ENCODE results near the gene RYR3.
A peak's percentile ranks its signal among the peaks of the same experiment; 100 is the strongest.

The RYR3 gene

DNA sequence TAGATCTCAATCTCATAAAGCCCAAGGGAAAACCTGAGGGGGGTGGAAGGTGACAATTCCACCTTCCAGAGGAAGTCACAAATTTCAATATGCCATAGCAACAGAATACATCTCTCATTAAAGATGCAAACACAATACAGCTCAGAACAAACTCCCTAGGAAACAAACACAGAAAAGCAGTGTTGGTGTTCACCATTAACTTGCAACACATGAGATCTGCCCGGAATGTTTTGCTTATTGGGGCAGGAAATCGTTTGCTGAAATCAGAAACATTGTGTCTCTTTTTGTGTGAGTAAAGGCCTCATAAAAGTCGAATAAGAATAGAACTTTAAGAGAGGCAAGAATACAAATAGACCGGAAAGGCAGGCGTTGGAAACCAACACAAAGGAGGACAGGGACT lies 5.8 kb upstream of the RYR3 start:
- POLR2A ChIA-PET: no interaction called here
- H3K27ac ChIP-seq (ENCODE audit: insufficient read depth in 1 of 2, low read depth in 1 of 2, low read length in 2 of 2, poor library complexity in 1 of 2, severe bottlenecking in 2 of 2): no peak overlapping the region
- H3K36me3 ChIP-seq (ENCODE audit: control insufficient read depth in 4 of 4, insufficient read depth in 4 of 4, low read length in 3 of 4): no peaks in the 10 kb centered on the region
- no peak for DNase-seq
- no peaks in the 10 kb centered on the region for H3K9me3 ChIP-seq (ENCODE audit: control extremely low read depth in 1 of 5, control insufficient read depth in 4 of 5, insufficient read depth in 2 of 5, low read depth in 1 of 5, low read length in 4 of 5)
- H3K4me1 ChIP-seq (ENCODE audit: control extremely low read depth in 1 of 4, control insufficient read depth in 4 of 4, insufficient read depth in 4 of 4, low read length in 3 of 4): peaks cover 0 to 1% (median under 1%) of the 10 kb centered on the region in 4 experiments
- no peak overlapping the region for H3K4me3 ChIP-seq (ENCODE audit: control insufficient read depth in 1 of 7, extremely low read depth in 1 of 7, insufficient read depth in 4 of 7, low read depth in 2 of 7, low read length in 6 of 7)
- CTCF ChIA-PET: interaction anchor here (1.2 to 1.5 kb wide), 2 partner anchors 11 to 12 kb away, joined by 3 to 4 read pairs; no protein-coding TSS in a partner anchor
- peaks cover 0 to 18% (median 4%) of the 10 kb centered on the region in 5 experiments for H3K27me3 ChIP-seq (replicated peaks in 2 of 5; ENCODE audit: control insufficient read depth in 4 of 5, insufficient read depth in 5 of 5, low read length in 4 of 5)
- 92% methylated on average over 5 of the region's 5 CpGs for WGBS (ENCODE audit: insufficient coverage)

DNA sequence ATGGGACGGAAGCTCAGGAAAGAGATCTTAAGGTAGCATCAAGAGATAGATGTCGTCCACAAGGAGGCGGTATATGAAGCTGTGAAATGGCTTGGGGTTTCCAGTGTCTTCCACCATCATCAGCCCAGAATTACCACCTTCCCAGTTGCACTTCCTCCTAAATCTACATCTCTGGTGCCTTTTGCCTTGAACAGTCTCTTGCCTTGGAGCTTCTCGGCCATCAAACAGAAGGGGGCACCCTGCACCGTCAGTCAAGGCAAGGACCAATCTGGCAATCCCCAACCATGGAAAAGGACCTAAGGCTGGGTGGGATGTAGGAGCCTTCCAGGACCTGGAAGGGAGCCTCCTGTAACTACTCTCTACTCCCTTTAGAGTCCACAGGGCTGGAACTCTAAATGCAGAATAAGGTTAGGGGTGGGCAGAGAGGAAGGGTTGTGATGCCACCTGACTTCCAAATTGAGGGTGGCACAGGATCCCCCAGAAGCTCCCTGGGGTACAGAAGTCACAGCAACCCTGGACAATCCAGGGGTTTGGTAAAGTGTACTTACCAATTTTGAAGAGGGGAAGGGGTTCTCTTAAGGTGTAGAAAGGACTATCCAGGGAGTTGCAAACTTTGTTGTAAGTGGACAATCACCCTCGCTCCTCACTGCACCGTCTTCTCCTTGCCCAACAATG lies 1.0 kb upstream of the RYR3 start:
- POLR2A ChIA-PET: interaction anchor here (0.6 kb wide), 1 partner anchor 10 kb away, joined by 3 read pairs; no protein-coding TSS in a partner anchor
- H3K27me3 ChIP-seq (replicated peaks in 2 of 5; ENCODE audit: control insufficient read depth in 4 of 5, insufficient read depth in 5 of 5, low read length in 4 of 5): peaks cover 5 to 45% (median 25%) of the 10 kb centered on the region in 5 experiments
- WGBS (ENCODE audit: insufficient coverage): 12% methylated on average over 6 of the region's 7 CpGs
- H3K9me3 ChIP-seq (ENCODE audit: control extremely low read depth in 1 of 5, control insufficient read depth in 4 of 5, insufficient read depth in 2 of 5, low read depth in 1 of 5, low read length in 4 of 5): no peaks in the 10 kb centered on the region
- DNase-seq: peak; percentile 66 to 75 (median 73)
- peak overlapping the region in 4 of 7 experiments; percentile 8 to 72 (median 60) for H3K4me3 ChIP-seq (ENCODE audit: control insufficient read depth in 1 of 7, extremely low read depth in 1 of 7, insufficient read depth in 4 of 7, low read depth in 2 of 7, low read length in 6 of 7)
- H3K36me3 ChIP-seq (ENCODE audit: control insufficient read depth in 4 of 4, insufficient read depth in 4 of 4, low read length in 3 of 4): no peaks in the 10 kb centered on the region
- no peak overlapping the region for H3K27ac ChIP-seq (ENCODE audit: insufficient read depth in 1 of 2, low read depth in 1 of 2, low read length in 2 of 2, poor library complexity in 1 of 2, severe bottlenecking in 2 of 2)
- peaks cover 0 to 20% (median 12%) of the 10 kb centered on the region in 4 experiments for H3K4me1 ChIP-seq (ENCODE audit: control extremely low read depth in 1 of 4, control insufficient read depth in 4 of 4, insufficient read depth in 4 of 4, low read length in 3 of 4)
- CTCF ChIA-PET: interaction anchor here (0.7 to 3.6 kb wide), 23 partner anchors 17 to 393 kb away, joined by 3 to 31 read pairs (median 4); no protein-coding TSS in a partner anchor

DNA sequence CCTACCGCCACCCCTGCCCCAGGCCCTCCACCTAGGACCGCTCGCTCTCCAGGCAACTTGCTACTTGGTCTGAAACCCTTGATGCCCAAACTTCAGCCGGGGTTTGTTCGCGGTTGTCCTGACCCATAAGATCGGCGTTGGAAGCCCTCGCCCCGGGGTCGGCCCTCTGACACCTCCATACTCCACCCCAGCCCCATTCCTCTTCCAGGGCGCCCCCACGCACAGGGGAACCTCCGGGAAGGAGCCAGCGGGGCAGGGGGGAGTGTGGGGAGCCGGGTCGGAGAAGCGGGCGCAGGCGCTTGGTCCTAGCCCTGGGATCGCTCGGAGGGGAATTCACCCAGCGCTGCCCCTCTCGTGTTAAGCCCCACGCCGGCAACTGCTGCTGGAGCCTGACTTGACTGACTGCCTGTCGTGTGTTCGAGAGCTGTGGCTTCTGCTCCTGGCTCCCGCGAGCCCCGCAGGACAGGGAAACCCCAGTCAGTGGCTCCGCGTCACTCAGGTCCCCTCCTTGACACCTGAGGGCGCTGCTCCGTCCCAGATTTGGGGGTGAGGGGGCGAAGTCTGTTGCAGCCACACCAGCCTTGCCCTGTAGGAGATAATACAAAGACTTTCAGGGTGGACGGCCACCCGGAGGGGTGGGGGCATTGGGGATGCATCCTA lies 675 bp downstream of the RYR3 start:
- POLR2A ChIA-PET: no interaction called here
- CTCF ChIA-PET: interaction anchor here (2.1 to 3.6 kb wide), 2 partner anchors 362 to 389 kb away, joined by 11 to 31 read pairs; no protein-coding TSS in a partner anchor
- 0% methylated on average over 19 of the region's 38 CpGs for WGBS (ENCODE audit: insufficient coverage)

DNA sequence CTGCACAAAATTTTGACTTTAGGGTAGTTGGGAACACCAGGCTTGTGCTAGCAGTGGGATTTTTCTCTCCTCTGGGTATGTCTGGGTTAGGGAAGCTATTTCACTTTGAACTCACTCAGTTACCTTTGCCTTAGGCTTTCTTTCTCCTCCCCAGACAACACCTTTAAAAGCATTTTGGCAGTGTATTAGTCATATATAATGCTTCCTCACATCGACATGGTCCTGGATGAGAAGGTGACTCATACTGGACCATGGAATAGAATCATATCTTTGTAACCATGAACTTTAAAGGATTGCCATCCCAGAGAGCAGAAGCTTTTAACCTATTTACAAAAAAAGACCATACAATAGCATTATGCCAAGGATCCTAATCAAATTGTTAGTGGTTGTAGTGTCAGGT lies 2.7 kb downstream of the RYR3 start:
- DNase-seq: no peak
- POLR2A ChIA-PET: no interaction called here
- Histone ChIP-seq H3K36me3 (ENCODE audit: control insufficient read depth in 4 of 4, insufficient read depth in 4 of 4, low read length in 3 of 4) (no peaks in the 10 kb centered on the region), H3K27ac (ENCODE audit: insufficient read depth in 1 of 2, low read depth in 1 of 2, low read length in 2 of 2, poor library complexity in 1 of 2, severe bottlenecking in 2 of 2) (no peak overlapping the region), H3K9me3 (ENCODE audit: control extremely low read depth in 1 of 5, control insufficient read depth in 4 of 5, insufficient read depth in 2 of 5, low read depth in 1 of 5, low read length in 4 of 5) (no peaks in the 10 kb centered on the region), H3K4me1 (ENCODE audit: control extremely low read depth in 1 of 4, control insufficient read depth in 4 of 4, insufficient read depth in 4 of 4, low read length in 3 of 4) (peaks cover 0 to 20% (median 12%) of the 10 kb centered on the region in 4 experiments), H3K4me3 (ENCODE audit: control insufficient read depth in 1 of 7, extremely low read depth in 1 of 7, insufficient read depth in 4 of 7, low read depth in 2 of 7, low read length in 6 of 7) (no peak overlapping the region), H3K27me3 (replicated peaks in 2 of 5; ENCODE audit: control insufficient read depth in 4 of 5, insufficient read depth in 5 of 5, low read length in 4 of 5) (peaks cover 5 to 42% (median 26%) of the 10 kb centered on the region in 5 experiments)
- WGBS (ENCODE audit: insufficient coverage): no CpG with 5 or more reads among the region's 1 CpG
- CTCF ChIA-PET: interaction anchor here (0.6 to 2.9 kb wide), 8 partner anchors 10 to 387 kb away, joined by 3 to 14 read pairs (median 4); no protein-coding TSS in a partner anchor

More for the DNA sequence above, 675 bp downstream of the RYR3 start:
- Histone ChIP-seq H3K4me1 (ENCODE audit: control extremely low read depth in 1 of 4, control insufficient read depth in 4 of 4, insufficient read depth in 4 of 4, low read length in 3 of 4) (peaks cover 0 to 20% (median 12%) of the 10 kb centered on the region in 4 experiments), H3K27ac (ENCODE audit: insufficient read depth in 1 of 2, low read depth in 1 of 2, low read length in 2 of 2, poor library complexity in 1 of 2, severe bottlenecking in 2 of 2) (no peak overlapping the region), H3K36me3 (ENCODE audit: control insufficient read depth in 4 of 4, insufficient read depth in 4 of 4, low read length in 3 of 4) (no peaks in the 10 kb centered on the region), H3K27me3 (replicated peaks in 2 of 5; ENCODE audit: control insufficient read depth in 4 of 5, insufficient read depth in 5 of 5, low read length in 4 of 5) (peaks cover 4 to 42% (median 25%) of the 10 kb centered on the region in 5 experiments), H3K9me3 (ENCODE audit: control extremely low read depth in 1 of 5, control insufficient read depth in 4 of 5, insufficient read depth in 2 of 5, low read depth in 1 of 5, low read length in 4 of 5) (no peaks in the 10 kb centered on the region), H3K4me3 (ENCODE audit: control insufficient read depth in 1 of 7, extremely low read depth in 1 of 7, insufficient read depth in 4 of 7, low read depth in 2 of 7, low read length in 6 of 7) (peak overlapping the region in 6 of 7 experiments; percentile 34 to 72 (median 60))
- DNase-seq: peak in 2 of 3 donors; percentile 41 to 59

DNA sequence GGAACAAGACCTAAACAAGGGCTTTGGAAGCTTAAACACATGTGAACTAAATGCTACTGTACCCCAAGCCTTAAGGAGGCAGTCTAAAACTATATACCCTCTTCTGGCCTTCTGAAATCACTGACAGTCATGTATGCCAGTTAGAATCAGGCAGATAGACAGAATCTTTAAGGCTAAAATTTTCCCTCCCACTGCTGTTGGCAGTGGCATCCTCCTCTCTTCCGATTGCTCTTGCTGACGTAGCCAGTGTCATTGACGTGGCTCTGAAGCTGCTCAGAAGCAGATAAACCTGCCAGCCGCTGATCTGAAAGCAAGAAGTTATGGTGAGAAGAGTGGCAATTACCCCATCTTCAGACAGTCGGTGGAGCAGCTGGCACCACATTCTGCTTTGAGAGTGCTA lies 3.3 kb downstream of the RYR3 start:
- Histone ChIP-seq H3K4me3 (ENCODE audit: control insufficient read depth in 1 of 7, extremely low read depth in 1 of 7, insufficient read depth in 4 of 7, low read depth in 2 of 7, low read length in 6 of 7) (no peak overlapping the region), H3K27ac (ENCODE audit: insufficient read depth in 1 of 2, low read depth in 1 of 2, low read length in 2 of 2, poor library complexity in 1 of 2, severe bottlenecking in 2 of 2) (no peak overlapping the region), H3K9me3 (ENCODE audit: control extremely low read depth in 1 of 5, control insufficient read depth in 4 of 5, insufficient read depth in 2 of 5, low read depth in 1 of 5, low read length in 4 of 5) (no peaks in the 10 kb centered on the region), H3K4me1 (ENCODE audit: control extremely low read depth in 1 of 4, control insufficient read depth in 4 of 4, insufficient read depth in 4 of 4, low read length in 3 of 4) (peaks cover 0 to 20% (median 12%) of the 10 kb centered on the region in 4 experiments), H3K27me3 (replicated peaks in 2 of 5; ENCODE audit: control insufficient read depth in 4 of 5, insufficient read depth in 5 of 5, low read length in 4 of 5) (peaks cover 6 to 42% (median 25%) of the 10 kb centered on the region in 5 experiments), H3K36me3 (ENCODE audit: control insufficient read depth in 4 of 4, insufficient read depth in 4 of 4, low read length in 3 of 4) (no peaks in the 10 kb centered on the region)
- DNase-seq: peak in 2 of 3 donors; percentile 20 to 50
- ChIA-PET POLR2A (interaction anchor here (0.6 kb wide), 1 partner anchor 211 kb away, joined by 3 read pairs; no protein-coding TSS in a partner anchor), CTCF (interaction anchor here (0.7 to 2.9 kb wide), 4 partner anchors 14 to 387 kb away, joined by 3 to 14 read pairs (median 7); no protein-coding TSS in a partner anchor)
- WGBS (ENCODE audit: insufficient coverage): 100% methylated on average over 4 of the region's 5 CpGs

DNA sequence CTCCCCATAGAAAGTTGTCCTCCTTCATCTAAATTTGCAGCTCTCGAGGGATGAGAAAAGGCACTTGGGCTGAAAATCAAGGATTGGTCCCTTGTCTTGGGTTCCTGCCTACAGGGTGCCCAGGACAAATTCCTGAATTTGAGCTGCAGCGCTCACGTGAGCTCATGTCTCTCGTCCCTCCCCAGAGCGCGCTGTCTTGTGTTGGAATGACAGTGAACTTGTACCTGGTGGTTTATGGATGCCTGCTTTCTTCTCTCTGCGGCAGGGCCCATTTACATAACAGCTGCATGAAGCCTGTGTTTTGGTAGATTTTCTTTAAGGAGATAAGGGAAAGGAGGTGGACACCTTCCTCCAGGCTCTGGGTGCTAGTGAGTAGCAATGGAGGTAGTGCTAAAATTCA lies 4.3 kb downstream of the RYR3 start:
- no peak for DNase-seq
- H3K9me3 ChIP-seq (ENCODE audit: control extremely low read depth in 1 of 5, control insufficient read depth in 4 of 5, insufficient read depth in 2 of 5, low read depth in 1 of 5, low read length in 4 of 5): no peaks in the 10 kb centered on the region
- CTCF ChIA-PET: interaction anchor here (2.9 kb wide), 1 partner anchor 15 kb away, joined by 14 read pairs; no protein-coding TSS in a partner anchor
- H3K27ac ChIP-seq (ENCODE audit: insufficient read depth in 1 of 2, low read depth in 1 of 2, low read length in 2 of 2, poor library complexity in 1 of 2, severe bottlenecking in 2 of 2): no peak overlapping the region
- peaks cover 6 to 32% (median 21%) of the 10 kb centered on the region in 5 experiments for H3K27me3 ChIP-seq (replicated peaks in 2 of 5; ENCODE audit: control insufficient read depth in 4 of 5, insufficient read depth in 5 of 5, low read length in 4 of 5)
- whole genome bisulfite sequencing (ENCODE audit: insufficient coverage): 98% methylated on average over 6 of the region's 7 CpGs
- H3K36me3 ChIP-seq (ENCODE audit: control insufficient read depth in 4 of 4, insufficient read depth in 4 of 4, low read length in 3 of 4): no peaks in the 10 kb centered on the region
- H3K4me1 ChIP-seq (ENCODE audit: control extremely low read depth in 1 of 4, control insufficient read depth in 4 of 4, insufficient read depth in 4 of 4, low read length in 3 of 4): peaks cover 0 to 18% (median 10%) of the 10 kb centered on the region in 4 experiments
- no peak overlapping the region for H3K4me3 ChIP-seq (ENCODE audit: control insufficient read depth in 1 of 7, extremely low read depth in 1 of 7, insufficient read depth in 4 of 7, low read depth in 2 of 7, low read length in 6 of 7)
- POLR2A ChIA-PET: no interaction called here
